ENCODE results near the gene HSPA2. TPM values are rescaled to one million over a fixed set of nuclear protein-coding genes. Genes with fewer than 3 reads are reported as not detected.

Gene HSPA2
- total and polyA plus RNA-seq, 7 donors = 4.1 to 180 (median 53.8) TPM

GRCh38 chr14:64581363-64581762, 40.8 kb downstream of the HSPA2 start:
- DNase-seq (no peak), ATAC-seq (no peak)
- intact Hi-C loops (cut with DNase I) = no loop called here
- Histone ChIP-seq H3K9me3 (no peaks in the 10 kb centered on the region), H3K27ac (peak overlapping the region; percentile 5), H3K27me3 (ENCODE audit: insufficient read depth in 3 of 3, low read length in 2 of 3) (no peaks in the 10 kb centered on the region), H3K4me3 (no peak overlapping the region), H3K4me1 (peaks cover 23% of the 10 kb centered on the region), H3K36me3 (ENCODE audit: insufficient read depth in 1 of 2, low read depth in 1 of 2) (no peaks in the 10 kb centered on the region)
- WGBS, 3 donors = 79 to 81% (median 79%) methylated on average over 2 of the region's 2 CpGs
- no peak for TF ChIP-seq CTCF (IDR thresholded peaks at IDR 0.05)

GRCh38 chr14:64581817-64582216, 41.3 kb downstream of the HSPA2 start:
- intact Hi-C loops (cut with DNase I) = no loop called here
- 25 to 53% (median 28%) methylated on average over 5 of the region's 5 CpGs for WGBS, 3 donors
- ATAC-seq (peak in 1 of 4 donors; percentile 41), DNase-seq (no peak)
- Histone ChIP-seq H3K9me3 (no peaks in the 10 kb centered on the region), H3K4me3 (no peak overlapping the region), H3K36me3 (ENCODE audit: insufficient read depth in 1 of 2, low read depth in 1 of 2) (no peaks in the 10 kb centered on the region), H3K4me1 (peaks cover 23% of the 10 kb centered on the region), H3K27me3 (ENCODE audit: insufficient read depth in 3 of 3, low read length in 2 of 3) (no peaks in the 10 kb centered on the region), H3K27ac (no peak overlapping the region)
- TF ChIP-seq CTCF (IDR thresholded peaks at IDR 0.05) = no peak

GRCh38 chr14:64584190-64584589, 43.6 kb downstream of the HSPA2 start:
- H3K27me3 ChIP-seq (ENCODE audit: insufficient read depth in 3 of 3, low read length in 2 of 3) = no peaks in the 10 kb centered on the region
- no peaks in the 10 kb centered on the region for H3K9me3 ChIP-seq
- intact Hi-C loops (cut with DNase I) = no loop called here
- peak overlapping the region; percentile 81 for H3K27ac ChIP-seq
- peaks cover 23% of the 10 kb centered on the region for H3K4me1 ChIP-seq
- TF ChIP-seq CTCF (IDR thresholded peaks at IDR 0.05) = no peak
- ATAC-seq (peak; percentile 48 to 86 (median 74)), DNase-seq (no peak)
- WGBS, 3 donors = 60 to 77% (median 76%) methylated on average over 1 of the region's 1 CpG
- peak overlapping the region; percentile 9 for H3K4me3 ChIP-seq
- H3K36me3 ChIP-seq (ENCODE audit: insufficient read depth in 1 of 2, low read depth in 1 of 2) = no peaks in the 10 kb centered on the region

- 82 to 85% (median 84%) methylated on average over 3 of the region's 3 CpGs for WGBS, 3 donors
- Histone ChIP-seq H3K27me3 (ENCODE audit: insufficient read depth in 3 of 3, low read length in 2 of 3) (no peaks in the 10 kb centered on the region), H3K4me3 (no peak overlapping the region), H3K4me1 (no peaks in the 10 kb centered on the region), H3K9me3 (no peaks in the 10 kb centered on the region), H3K36me3 (ENCODE audit: insufficient read depth in 1 of 2, low read depth in 1 of 2) (no peaks in the 10 kb centered on the region), H3K27ac (no peak overlapping the region)
- TF ChIP-seq CTCF (IDR thresholded peaks at IDR 0.05) = no peak
- ATAC-seq (no peak), DNase-seq (no peak)
- intact Hi-C loops (cut with DNase I) = no loop called here
Measured at GRCh38 chr14:64591809-64592208, 51.3 kb downstream of the HSPA2 start.

Other genes starting within 250 kb of the HSPA2 start
- 1 to 10 TPM in 1 of 4 donors, under 1 TPM in 2, not detected in 1; 0.27 to 1.5 (median 0.81) TPM for gene ESR2, start 246.4 kb upstream of the HSPA2 start, total RNA-seq
- under 1 TPM in 2 of 3 donors, not detected in 1; 0.21 to 0.77 TPM for gene ESR2, start 246.4 kb upstream of the HSPA2 start, polyA plus RNA-seq
- 10 to 100 TPM; 57.4 to 77.4 (median 67.0) TPM for gene MTHFD1, start 152.4 kb upstream of the HSPA2 start, total RNA-seq
- gene MTHFD1, start 152.4 kb upstream of the HSPA2 start, polyA plus RNA-seq = 10 to 100 TPM; 34.7 to 40.5 (median 37.5) TPM
- under 1 TPM; 0.06 to 0.18 (median 0.14) TPM for gene AKAP5, start 75.2 kb upstream of the HSPA2 start, total RNA-seq
- gene AKAP5, start 75.2 kb upstream of the HSPA2 start, polyA plus RNA-seq = under 1 TPM; 0.01 to 0.08 (median 0.04) TPM
- 10 to 100 TPM; 10.2 to 12.7 (median 11.8) TPM for gene ZBTB25, start 36.9 kb upstream of the HSPA2 start, total RNA-seq
- gene ZBTB25, start 36.9 kb upstream of the HSPA2 start, polyA plus RNA-seq = 10 to 100 TPM in 1 of 3 donors, 1 to 10 TPM in 2; 2.7 to 11.2 (median 3.2) TPM
- 10 to 100 TPM; 18.6 to 26.3 (median 22.7) TPM for gene ZBTB1, start 36.0 kb upstream of the HSPA2 start, total RNA-seq
- 10 to 100 TPM; 11.0 to 39.2 (median 13.8) TPM for gene ZBTB1, start 36.0 kb upstream of the HSPA2 start, polyA plus RNA-seq
- under 1 TPM in 3 of 4 donors, not detected in 1; 0.30 to 0.71 (median 0.46) TPM for gene PPP1R36, start 9.2 kb downstream of the HSPA2 start, total RNA-seq
- under 1 TPM in 2 of 3 donors, not detected in 1; 0.16 to 0.86 TPM for gene PPP1R36, start 9.2 kb downstream of the HSPA2 start, polyA plus RNA-seq
- gene PLEKHG3, start 163.7 kb downstream of the HSPA2 start, total RNA-seq = 1 to 10 TPM; 5.2 to 8.2 (median 6.5) TPM
- 1 to 10 TPM; 1.9 to 3.1 (median 2.8) TPM for gene PLEKHG3, start 163.7 kb downstream of the HSPA2 start, polyA plus RNA-seq

All from psoas muscle (tissue), 8 donors.